BJ (cell line): Measurements from ENCODE around the gene KRTAP5-7. TPM values are rescaled to one million over a fixed set of nuclear protein-coding genes. Genes with fewer than 3 reads are reported as not detected.

Source experiments
- CTCF ChIA-PET: fragments of 350-600 bp; formaldehyde crosslinking; extraction: SDS; loops from one replicate; lab custom pipeline; 2021; ENCODE audit warnings: antibody characterized with exemption, inconsistent platforms; lab: Yijun Ruan, JAX
- POLR2A ChIA-PET: fragments of 300-600 bp; sonication (Branson Sonifier 250); formaldehyde crosslinking; extraction: SDS; loops from one replicate; lab custom pipeline; 2021; ENCODE audit warnings: antibody characterized with exemption; lab: Charles Lee
- DNase-seq: peaks from one replicate; pipeline ENCODE4 v3.0.0-alpha.2; 2011; ENCODE audit warnings: low read depth
- H3K27me3 ChIP-seq: 2 replicates; pipeline ENCODE4 v1.6.0; 2011; ENCODE audit warnings: low read length; ENCODE audit not compliant: control insufficient read depth, insufficient read depth
- H3K36me3 ChIP-seq: 2 replicates; pipeline ENCODE4 v1.5.1; 2011; ENCODE audit warnings: low read length; ENCODE audit not compliant: control insufficient read depth, insufficient read depth
- H3K4me3 ChIP-seq: 2 replicates; pipeline ENCODE4 v1.5.1; 2011; ENCODE audit warnings: low read depth, mild to moderate bottlenecking, control low read depth, low read length
- CTCF ChIP-seq: IDR thresholded peaks from 2 replicates; pipeline ENCODE4 v1.5.1; 2011; ENCODE audit warnings: low read depth, mild to moderate bottlenecking, control low read depth, inconsistent platforms, low read length, moderate library complexity; ENCODE audit not compliant: insufficient read depth
- polyA plus RNA-seq: library from polyadenylated mRNA; depleted of rRNA; stranded (reverse); fragments of >200 nt; gene quantifications from 2 replicates; pipeline ENCODE4 v1.2.3, GENCODE V29; 2011

Gene KRTAP5-7
- polyA plus RNA-seq, 1 experiment, result not detected

GRCh38 chr11:71542382-71542781, 15.3 kb downstream of the KRTAP5-7 start:
- DNase-seq, result no peak
- no peak overlapping the region for H3K4me3 ChIP-seq
- CTCF ChIA-PET, result interaction anchor here (1.1 to 1.4 kb wide), 2 partner anchors 17 to 38 kb away, joined by 4 read pairs; no protein-coding TSS in a partner anchor
- no peaks in the 10 kb centered on the region for H3K36me3 ChIP-seq
- H3K27me3 ChIP-seq, result peaks cover 2% of the 10 kb centered on the region; the same call in 1 of the 2 replicates
- TF ChIP-seq CTCF, result no peak
- POLR2A ChIA-PET, result no interaction called here

- DNase-seq, result no peak
- no peak overlapping the region for H3K4me3 ChIP-seq
- no peak for TF ChIP-seq CTCF
- H3K27me3 ChIP-seq, result peaks cover 2% of the 10 kb centered on the region; the same call in 1 of the 2 replicates
- CTCF ChIA-PET, result interaction anchor here (1.1 to 1.4 kb wide), 2 partner anchors 17 to 37 kb away, joined by 4 read pairs; no protein-coding TSS in a partner anchor
- no peaks in the 10 kb centered on the region for H3K36me3 ChIP-seq
- POLR2A ChIA-PET, result no interaction called here
Measured at GRCh38 chr11:71542879-71543777, 16.1 kb downstream of the KRTAP5-7 start.

GRCh38 chr11:71543866-71544265, 16.8 kb downstream of the KRTAP5-7 start:
- peaks cover 2% of the 10 kb centered on the region; the same call in 1 of the 2 replicates for H3K27me3 ChIP-seq
- ChIA-PET CTCF (no interaction called here), POLR2A (no interaction called here)
- no peak for DNase-seq
- H3K36me3 ChIP-seq, result no peaks in the 10 kb centered on the region
- H3K4me3 ChIP-seq, result no peak overlapping the region
- no peak for TF ChIP-seq CTCF

- H3K4me3 ChIP-seq, result no peak overlapping the region
- no peaks in the 10 kb centered on the region for H3K36me3 ChIP-seq
- H3K27me3 ChIP-seq, result peaks cover 2% of the 10 kb centered on the region; the same call in 1 of the 2 replicates
- ChIA-PET CTCF (interaction anchor here (1.0 kb wide), 1 partner anchor 35 kb away, joined by 3 read pairs; no protein-coding TSS in a partner anchor), POLR2A (no interaction called here)
- no peak for DNase-seq
- TF ChIP-seq CTCF, result no peak
Measured at GRCh38 chr11:71544525-71545214, 17.6 kb downstream of the KRTAP5-7 start.
